ENCODE data around the gene ERC1. TPM values are rescaled to one million over a fixed set of nuclear protein-coding genes. Genes with fewer than 3 reads are reported as not detected.

The ERC1 gene
- total and polyA plus RNA-seq, 9 of the 15 experiments (the other 6 are each of a cell fraction or from before 2014, with no cell fraction given): 0.74 to 11.8 (median 4.8) TPM

DNA sequence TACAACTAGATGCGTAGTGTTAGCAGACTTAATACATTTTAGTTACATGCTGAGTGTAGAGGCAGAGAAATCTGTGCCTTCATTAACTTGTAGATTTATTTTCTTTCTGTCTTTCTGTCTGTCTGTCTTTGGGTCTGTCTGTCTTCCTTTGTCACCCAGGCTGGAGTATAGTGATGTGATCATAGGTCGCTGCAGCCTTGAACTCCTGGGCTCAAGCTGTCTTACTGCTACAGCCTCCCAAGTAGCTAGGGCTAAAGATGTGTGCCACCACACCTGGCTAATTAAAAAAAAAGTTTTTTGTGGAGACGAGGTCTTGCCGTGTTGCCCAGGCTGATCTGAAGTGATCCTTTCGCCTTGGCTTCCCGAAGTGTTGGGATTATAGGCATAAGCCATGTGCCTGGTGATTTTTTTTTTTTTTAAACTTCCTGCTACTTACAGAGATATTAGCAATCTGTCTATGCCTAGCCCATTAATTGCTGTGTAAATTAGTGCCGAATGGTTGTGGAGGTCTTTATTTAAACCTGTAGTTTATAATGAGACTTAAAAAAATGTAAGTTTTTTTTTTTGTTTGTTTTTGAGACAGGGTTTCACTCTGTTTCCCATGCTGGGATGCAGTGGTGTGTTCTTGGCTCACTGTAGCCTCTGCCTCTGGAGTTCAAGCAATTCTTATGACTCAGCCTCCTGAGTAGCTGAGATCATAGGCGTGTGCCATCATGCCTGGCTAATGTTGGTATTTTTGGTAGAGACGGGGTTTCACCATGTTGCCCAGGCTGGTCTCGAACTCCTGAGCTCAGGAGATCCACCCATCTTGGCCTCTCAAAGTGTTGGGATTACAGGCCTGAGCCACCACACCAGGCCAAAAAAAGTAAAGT is 22.8 kb downstream of the ERC1 start:
- in situ Hi-C loops (cut with MboI) (no loop called here), intact Hi-C loops (cut with micrococcal nuclease) (no loop called here)
- no peaks in the 10 kb centered on the region for H3K27me3 ChIP-seq (ENCODE audit: control insufficient read depth in 2 of 2, insufficient read depth in 2 of 2, low read length in 2 of 2)
- POLR2A ChIA-PET: no interaction called here
- CTCF ChIA-PET (ENCODE audit: low intra/inter-chr PET ratio): no interaction called here
- no peaks in the 10 kb centered on the region for H3K9me3 ChIP-seq (replicated peaks; ENCODE audit: control insufficient read depth, insufficient read depth, low read depth, low read length)
- H3K27ac ChIP-seq (ENCODE audit: extremely low read depth, low read depth, low read length): no peak overlapping the region
- no peak overlapping the region for H2AFZ ChIP-seq (ENCODE audit: low read depth, low read length)
- WGBS (ENCODE audit: insufficient coverage, low coverage, missing lambda C conversion rate): 69% methylated on average over 7 of the region's 10 CpGs
- H3K4me3 ChIP-seq: no peak overlapping the region
- no peaks in the 10 kb centered on the region; a peak in 1 of 5 replicates for H3K4me1 ChIP-seq (replicated peaks in 1 of 2; ENCODE audit: control insufficient read depth in 2 of 2, insufficient read depth in 2 of 2, low read length in 2 of 2)
- FAIRE-seq (no peak), DNase-seq (ENCODE audit: extremely low read depth in 1 of 4, low spot score in 3 of 4) (no peak), ATAC-seq (no peak)
- H4K20me1 ChIP-seq (replicated peaks; ENCODE audit: control insufficient read depth, insufficient read depth, low read length): no peaks in the 10 kb centered on the region
- H3K4me2 ChIP-seq (ENCODE audit: insufficient read depth, low read length): no peak overlapping the region
- TF ChIP-seq NCOA1 (IDR thresholded peaks at IDR 0.05; ENCODE audit: low read depth): no peak
- no peak for TF ChIP-seq NFRKB (IDR thresholded peaks at IDR 0.05; ENCODE audit: low read depth)
- no peak for TF ChIP-seq SREBF1 (IDR thresholded peaks at IDR 0.05; ENCODE audit: borderline replicate concordance, low read depth, low read length)
- TF ChIP-seq, protein P1, sequence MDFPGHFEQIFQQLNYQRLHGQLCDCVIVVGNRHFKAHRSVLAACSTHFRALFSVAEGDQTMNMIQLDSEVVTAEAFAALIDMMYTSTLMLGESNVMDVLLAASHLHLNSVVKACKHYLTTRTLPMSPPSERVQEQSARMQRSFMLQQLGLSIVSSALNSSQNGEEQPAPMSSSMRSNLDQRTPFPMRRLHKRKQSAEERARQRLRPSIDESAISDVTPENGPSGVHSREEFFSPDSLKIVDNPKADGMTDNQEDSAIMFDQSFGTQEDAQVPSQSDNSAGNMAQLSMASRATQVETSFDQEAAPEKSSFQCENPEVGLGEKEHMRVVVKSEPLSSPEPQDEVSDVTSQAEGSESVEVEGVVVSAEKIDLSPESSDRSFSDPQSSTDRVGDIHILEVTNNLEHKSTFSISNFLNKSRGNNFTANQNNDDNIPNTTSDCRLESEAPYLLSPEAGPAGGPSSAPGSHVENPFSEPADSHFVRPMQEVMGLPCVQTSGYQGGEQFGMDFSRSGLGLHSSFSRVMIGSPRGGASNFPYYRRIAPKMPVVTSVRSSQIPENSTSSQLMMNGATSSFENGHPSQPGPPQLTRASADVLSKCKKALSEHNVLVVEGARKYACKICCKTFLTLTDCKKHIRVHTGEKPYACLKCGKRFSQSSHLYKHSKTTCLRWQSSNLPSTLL (IDR thresholded peaks at IDR 0.05): no peak
- TF ChIP-seq, protein P2, sequence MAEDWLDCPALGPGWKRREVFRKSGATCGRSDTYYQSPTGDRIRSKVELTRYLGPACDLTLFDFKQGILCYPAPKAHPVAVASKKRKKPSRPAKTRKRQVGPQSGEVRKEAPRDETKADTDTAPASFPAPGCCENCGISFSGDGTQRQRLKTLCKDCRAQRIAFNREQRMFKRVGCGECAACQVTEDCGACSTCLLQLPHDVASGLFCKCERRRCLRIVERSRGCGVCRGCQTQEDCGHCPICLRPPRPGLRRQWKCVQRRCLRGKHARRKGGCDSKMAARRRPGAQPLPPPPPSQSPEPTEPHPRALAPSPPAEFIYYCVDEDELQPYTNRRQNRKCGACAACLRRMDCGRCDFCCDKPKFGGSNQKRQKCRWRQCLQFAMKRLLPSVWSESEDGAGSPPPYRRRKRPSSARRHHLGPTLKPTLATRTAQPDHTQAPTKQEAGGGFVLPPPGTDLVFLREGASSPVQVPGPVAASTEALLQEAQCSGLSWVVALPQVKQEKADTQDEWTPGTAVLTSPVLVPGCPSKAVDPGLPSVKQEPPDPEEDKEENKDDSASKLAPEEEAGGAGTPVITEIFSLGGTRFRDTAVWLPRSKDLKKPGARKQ (CRISPR knock-in tag; IDR thresholded peaks at IDR 0.05): no peak
- no peak for TF ChIP-seq FOS (IDR thresholded peaks at IDR 0.05; ENCODE audit: extremely low read depth, insufficient read length)
- TF ChIP-seq, protein P3, sequence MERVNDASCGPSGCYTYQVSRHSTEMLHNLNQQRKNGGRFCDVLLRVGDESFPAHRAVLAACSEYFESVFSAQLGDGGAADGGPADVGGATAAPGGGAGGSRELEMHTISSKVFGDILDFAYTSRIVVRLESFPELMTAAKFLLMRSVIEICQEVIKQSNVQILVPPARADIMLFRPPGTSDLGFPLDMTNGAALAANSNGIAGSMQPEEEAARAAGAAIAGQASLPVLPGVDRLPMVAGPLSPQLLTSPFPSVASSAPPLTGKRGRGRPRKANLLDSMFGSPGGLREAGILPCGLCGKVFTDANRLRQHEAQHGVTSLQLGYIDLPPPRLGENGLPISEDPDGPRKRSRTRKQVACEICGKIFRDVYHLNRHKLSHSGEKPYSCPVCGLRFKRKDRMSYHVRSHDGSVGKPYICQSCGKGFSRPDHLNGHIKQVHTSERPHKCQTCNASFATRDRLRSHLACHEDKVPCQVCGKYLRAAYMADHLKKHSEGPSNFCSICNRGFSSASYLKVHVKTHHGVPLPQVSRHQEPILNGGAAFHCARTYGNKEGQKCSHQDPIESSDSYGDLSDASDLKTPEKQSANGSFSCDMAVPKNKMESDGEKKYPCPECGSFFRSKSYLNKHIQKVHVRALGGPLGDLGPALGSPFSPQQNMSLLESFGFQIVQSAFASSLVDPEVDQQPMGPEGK (CRISPR knock-in tag; IDR thresholded peaks at IDR 0.05; ENCODE audit: borderline replicate concordance): no peak
- no peak for TF ChIP-seq TRIM24 (IDR thresholded peaks at IDR 0.05)
- no peak overlapping the region for H3K9ac ChIP-seq (ENCODE audit: insufficient read depth in 1 of 2, low read depth in 2 of 2, low read length in 2 of 2)
- H3K9me1 ChIP-seq (ENCODE audit: control insufficient read depth, insufficient read depth, low read length): no peaks in the 10 kb centered on the region
- H3K36me3 ChIP-seq (ENCODE audit: control insufficient read depth, insufficient read depth, low read length): no peaks in the 10 kb centered on the region
- H3K79me2 ChIP-seq (ENCODE audit: control insufficient read depth, insufficient read depth, low read length): no peaks in the 10 kb centered on the region
- no TSS peak for BruUV-seq (replicated peaks)

Data from K562 (cell line).